ENCODE data around the gene HIF3A. TPM values are rescaled to one million over a fixed set of nuclear protein-coding genes. Genes with fewer than 3 reads are reported as not detected.
"Not testable (repeated sequence)": the region's sequence is repeated elsewhere in the genome, so short reads cannot be mapped to it uniquely, and the experiment has no call there.

HIF3A gene
- total RNA-seq, 1 experiment from 2014 or later: 0.68 TPM

DNA sequence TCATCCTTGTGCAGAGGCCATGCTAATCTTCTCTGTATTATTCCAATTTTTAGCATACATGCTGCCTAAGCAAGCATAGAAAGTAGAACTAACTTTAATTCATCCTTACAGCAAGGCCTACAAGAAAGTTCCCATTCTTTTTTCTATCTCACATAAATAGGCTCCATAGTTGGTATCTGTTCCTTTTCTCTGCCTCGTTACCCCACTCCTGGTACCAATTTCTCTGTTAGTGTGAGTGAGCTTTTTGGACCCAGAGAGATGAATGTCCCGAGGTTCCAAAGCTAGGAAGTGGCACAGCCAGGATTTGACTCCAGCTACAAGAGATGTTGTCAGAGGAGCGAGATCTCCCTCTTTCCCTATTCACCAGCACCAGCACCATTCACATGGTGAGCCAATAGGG, 9.7 kb downstream of the HIF3A start:
- intact Hi-C loops (cut with micrococcal nuclease; ENCODE audit: unreplicated experiment): no loop called here
- DNase-seq: no peak
- H3K4me3 Mint-ChIP-seq (ENCODE audit: low read depth, unreplicated experiment): no peak overlapping the region
- no peak overlapping the region for H3K27ac Mint-ChIP-seq (ENCODE audit: unreplicated experiment)
- TF ChIP-seq CTCF (IDR thresholded peaks at IDR 0.05; ENCODE audit: unreplicated experiment): no peak
- peaks cover 5% of the 10 kb centered on the region for H3K36me3 Mint-ChIP-seq (ENCODE audit: insufficient read depth, unreplicated experiment)
- H3K27me3 Mint-ChIP-seq (ENCODE audit: unreplicated experiment): peaks cover 61% of the 10 kb centered on the region
- no TSS peak for BruUV-seq (replicated peaks)
- peaks cover 8% of the 10 kb centered on the region for H3K4me1 Mint-ChIP-seq (ENCODE audit: low read depth, unreplicated experiment)
- CTCF ChIA-PET: interaction anchor here (0.6 kb wide), 1 partner anchor 1527 kb away, joined by 3 read pairs; no protein-coding TSS in a partner anchor
- H3K9me3 Mint-ChIP-seq (ENCODE audit: low read depth, unreplicated experiment): peaks cover 9% of the 10 kb centered on the region

DNA sequence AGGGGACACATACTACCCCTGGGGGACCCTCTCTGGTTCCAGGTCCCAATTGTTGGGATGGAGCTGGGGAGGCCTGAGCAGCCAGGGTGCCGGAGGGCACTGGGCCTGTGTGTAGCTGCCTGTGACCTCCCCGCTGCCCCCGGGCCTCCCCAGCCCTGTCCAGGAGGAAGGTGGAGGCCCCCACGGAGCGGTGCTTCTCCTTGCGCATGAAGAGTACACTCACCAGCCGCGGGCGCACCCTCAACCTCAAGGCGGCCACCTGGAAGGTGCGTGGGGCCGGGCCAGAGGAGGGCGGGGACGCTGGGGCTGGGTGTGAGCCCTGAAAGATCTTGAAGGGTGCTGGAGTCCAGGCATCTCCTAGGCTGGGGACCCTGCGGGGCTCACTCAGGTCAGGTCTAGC, 11.7 kb downstream of the HIF3A start:
- CTCF ChIA-PET: interaction anchor here (0.5 to 1.5 kb wide), 3 partner anchors 9 to 87 kb away, joined by 3 to 6 read pairs (median 3); no protein-coding TSS in a partner anchor
- no peak for TF ChIP-seq CTCF (IDR thresholded peaks at IDR 0.05; ENCODE audit: unreplicated experiment)
- no TSS peak for BruUV-seq (replicated peaks)
- Mint-ChIP-seq H3K27ac (ENCODE audit: unreplicated experiment) (no peak overlapping the region), H3K36me3 (ENCODE audit: insufficient read depth, unreplicated experiment) (peaks cover 5% of the 10 kb centered on the region), H3K4me3 (ENCODE audit: low read depth, unreplicated experiment) (no peak overlapping the region), H3K4me1 (ENCODE audit: low read depth, unreplicated experiment) (peaks cover 6% of the 10 kb centered on the region), H3K9me3 (ENCODE audit: low read depth, unreplicated experiment) (peaks cover 9% of the 10 kb centered on the region), H3K27me3 (ENCODE audit: unreplicated experiment) (peaks cover 48% of the 10 kb centered on the region)
- no peak for DNase-seq
- intact Hi-C loops (cut with micrococcal nuclease; ENCODE audit: unreplicated experiment): no loop called here

DNA sequence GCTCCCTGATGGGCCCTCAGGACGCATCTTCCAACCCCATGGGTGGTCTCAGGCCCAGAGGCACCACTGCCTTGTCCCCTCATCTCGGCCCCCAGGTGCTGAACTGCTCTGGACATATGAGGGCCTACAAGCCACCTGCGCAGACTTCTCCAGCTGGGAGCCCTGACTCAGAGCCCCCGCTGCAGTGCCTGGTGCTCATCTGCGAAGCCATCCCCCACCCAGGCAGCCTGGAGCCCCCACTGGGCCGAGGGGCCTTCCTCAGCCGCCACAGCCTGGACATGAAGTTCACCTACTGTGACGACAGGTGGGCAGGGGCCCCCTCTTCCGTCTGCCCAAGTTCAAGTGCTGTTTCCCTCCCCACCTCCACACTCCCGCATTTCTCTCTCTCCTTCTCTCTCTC, 12.2 kb downstream of the HIF3A start:
- no peak for TF ChIP-seq CTCF (IDR thresholded peaks at IDR 0.05; ENCODE audit: unreplicated experiment)
- Mint-ChIP-seq H3K27ac (ENCODE audit: unreplicated experiment) (no peak overlapping the region), H3K9me3 (ENCODE audit: low read depth, unreplicated experiment) (peaks cover 9% of the 10 kb centered on the region), H3K36me3 (ENCODE audit: insufficient read depth, unreplicated experiment) (no peaks in the 10 kb centered on the region), H3K4me1 (ENCODE audit: low read depth, unreplicated experiment) (peaks cover under 1% of the 10 kb centered on the region), H3K4me3 (ENCODE audit: low read depth, unreplicated experiment) (no peak overlapping the region), H3K27me3 (ENCODE audit: unreplicated experiment) (peaks cover 48% of the 10 kb centered on the region)
- no TSS peak for BruUV-seq (replicated peaks)
- CTCF ChIA-PET: interaction anchor here (0.6 to 1.5 kb wide), 3 partner anchors 8 to 1861 kb away, joined by 3 to 6 read pairs (median 3); no protein-coding TSS in a partner anchor
- no peak for DNase-seq
- intact Hi-C loops (cut with micrococcal nuclease; ENCODE audit: unreplicated experiment): no loop called here

GRCh38 chr19:46311444-46311843, 14.6 kb downstream of the HIF3A start:
- intact Hi-C loops (cut with micrococcal nuclease; ENCODE audit: unreplicated experiment): no loop called here
- Mint-ChIP-seq H3K4me3 (ENCODE audit: low read depth, unreplicated experiment) (no peak overlapping the region), H3K9me3 (ENCODE audit: low read depth, unreplicated experiment) (peaks cover 4% of the 10 kb centered on the region), H3K4me1 (ENCODE audit: low read depth, unreplicated experiment) (no peaks in the 10 kb centered on the region), H3K36me3 (ENCODE audit: insufficient read depth, unreplicated experiment) (no peaks in the 10 kb centered on the region), H3K27ac (ENCODE audit: unreplicated experiment) (no peak overlapping the region), H3K27me3 (ENCODE audit: unreplicated experiment) (peaks cover 28% of the 10 kb centered on the region)
- no peak for DNase-seq
- CTCF ChIA-PET: no interaction called here
- TF ChIP-seq CTCF (IDR thresholded peaks at IDR 0.05; ENCODE audit: unreplicated experiment): no peak
- no TSS peak for BruUV-seq (replicated peaks)

DNA sequence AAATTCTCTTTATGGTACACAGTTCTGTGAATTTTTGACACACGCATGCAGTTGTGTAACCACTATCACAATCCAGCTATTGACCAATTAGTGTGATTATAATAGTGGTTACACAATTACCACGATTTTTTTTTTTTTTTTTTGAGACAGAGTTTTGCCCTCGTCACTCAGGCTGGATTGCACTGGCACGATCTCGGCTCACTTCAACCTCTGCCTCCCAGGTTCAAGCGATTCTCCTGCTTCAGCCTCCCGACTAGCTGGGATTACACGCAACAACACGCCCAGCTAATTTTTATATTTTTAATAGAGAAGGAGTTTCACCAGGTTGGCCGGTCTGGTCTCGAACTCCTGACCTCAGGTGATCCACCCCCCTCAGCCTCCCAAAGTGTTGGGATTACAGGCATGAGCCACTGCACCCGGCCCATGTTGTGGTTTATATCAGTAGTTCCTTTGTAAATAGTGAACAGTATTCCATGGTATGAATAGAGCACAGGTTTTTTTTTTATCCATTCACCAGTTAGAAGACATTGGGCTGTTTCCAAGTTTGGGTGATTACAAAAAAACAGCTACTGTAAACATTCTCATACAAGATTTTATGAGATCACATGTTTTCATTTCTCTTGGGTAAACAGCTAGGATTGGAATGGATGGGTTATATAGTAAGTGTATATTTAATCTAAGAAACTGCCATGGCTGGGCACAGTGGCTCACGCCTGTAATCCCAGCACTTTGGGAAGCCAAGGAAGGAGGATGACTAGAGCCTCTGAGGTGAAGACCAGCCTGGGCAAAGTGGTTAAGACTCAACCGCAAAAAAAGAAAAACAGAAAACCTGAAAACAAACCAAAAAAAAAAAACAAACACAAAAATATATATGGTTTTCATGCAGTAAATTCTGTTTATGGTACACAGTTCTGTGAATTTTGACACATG, 17.0 kb downstream of the HIF3A start:
- H3K27ac Mint-ChIP-seq (ENCODE audit: unreplicated experiment); BruUV-seq (replicated peaks); H3K4me1 Mint-ChIP-seq (ENCODE audit: low read depth, unreplicated experiment); intact Hi-C loops (cut with micrococcal nuclease; ENCODE audit: unreplicated experiment); H3K9me3 Mint-ChIP-seq (ENCODE audit: low read depth, unreplicated experiment); H3K36me3 Mint-ChIP-seq (ENCODE audit: insufficient read depth, unreplicated experiment); DNase-seq; H3K4me3 Mint-ChIP-seq (ENCODE audit: low read depth, unreplicated experiment): not testable (repeated sequence)
- H3K27me3 Mint-ChIP-seq (ENCODE audit: unreplicated experiment): peaks cover 26% of the 10 kb centered on the region
- CTCF ChIA-PET: interaction anchor here (0.6 to 0.7 kb wide), 2 partner anchors 9 to 18 kb away, joined by 3 to 4 read pairs; no protein-coding TSS in a partner anchor
